GM19351 (cell line): ENCODE measurements around the gene PAIP1.
A peak's percentile ranks its signal among the peaks of the same experiment; 100 is the strongest.
"Not testable (repeated sequence)": the region's sequence is repeated elsewhere in the genome, so short reads cannot be mapped to it uniquely, and the experiment has no call there.

Source experiments
- ATAC-seq: cut with Tn5 transposase; IDR thresholded peaks from one replicate; pipeline ENCODE4 v1.9.1; 2021; ENCODE audit warnings: mild to moderate bottlenecking, moderate library complexity; ENCODE audit not compliant: unreplicated experiment

The PAIP1 gene

GRCh38 chr5:43571237-43571636 lies 14.4 kb upstream of the PAIP1 start:
- ATAC-seq: no peak

- ATAC-seq: no peak
Measured at GRCh38 chr5:43570450-43571158, 13.7 kb upstream of the PAIP1 start.

DNA sequence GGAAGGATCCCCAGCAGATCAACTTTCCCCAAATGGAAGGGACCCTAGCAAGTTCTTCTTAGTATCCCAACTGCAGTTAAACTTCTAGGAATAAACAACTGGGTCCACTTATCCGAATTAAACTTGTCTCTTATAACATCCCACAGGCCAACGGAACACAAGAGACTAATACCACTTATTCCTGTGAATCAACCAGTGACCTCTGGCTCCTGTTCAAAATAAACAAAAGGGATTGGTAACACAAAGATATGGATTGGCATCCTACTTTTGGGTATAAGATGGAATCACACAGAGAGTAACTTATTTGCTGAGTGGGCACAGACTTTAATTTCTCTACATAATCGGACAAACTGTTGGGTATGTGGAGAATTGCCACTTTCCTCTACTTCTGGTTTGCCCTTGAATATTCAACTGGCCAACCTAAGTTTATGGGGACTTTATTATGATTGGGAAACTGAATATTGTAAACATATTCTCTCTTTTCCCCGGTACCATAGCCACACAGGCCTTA lies 12.4 kb upstream of the PAIP1 start:
- ATAC-seq: no peak

DNA sequence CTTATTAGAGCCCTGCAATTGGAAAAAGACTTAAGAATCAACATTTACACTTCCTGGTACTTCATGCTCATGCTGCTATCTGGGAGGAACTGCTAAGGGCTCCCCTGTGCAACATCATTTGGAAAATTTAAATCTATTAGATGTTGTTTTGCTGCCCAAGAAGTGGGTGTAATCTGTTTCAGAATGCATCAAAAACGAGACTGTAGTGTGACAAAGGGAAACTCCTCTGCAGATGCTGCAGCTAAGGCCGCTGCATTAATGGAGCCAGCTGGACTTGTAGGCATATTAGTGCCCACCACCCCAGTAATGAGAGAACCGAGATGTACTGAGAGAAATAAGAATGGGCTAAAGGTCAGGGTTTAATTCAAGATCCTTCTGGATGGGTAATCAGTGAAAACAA lies 11.1 kb upstream of the PAIP1 start:
- ATAC-seq: no peak

- no peak for ATAC-seq
Measured at GRCh38 chr5:43565043-43565442, 8.2 kb upstream of the PAIP1 start.

GRCh38 chr5:43564289-43564850 lies 7.5 kb upstream of the PAIP1 start:
- no peak for ATAC-seq

DNA sequence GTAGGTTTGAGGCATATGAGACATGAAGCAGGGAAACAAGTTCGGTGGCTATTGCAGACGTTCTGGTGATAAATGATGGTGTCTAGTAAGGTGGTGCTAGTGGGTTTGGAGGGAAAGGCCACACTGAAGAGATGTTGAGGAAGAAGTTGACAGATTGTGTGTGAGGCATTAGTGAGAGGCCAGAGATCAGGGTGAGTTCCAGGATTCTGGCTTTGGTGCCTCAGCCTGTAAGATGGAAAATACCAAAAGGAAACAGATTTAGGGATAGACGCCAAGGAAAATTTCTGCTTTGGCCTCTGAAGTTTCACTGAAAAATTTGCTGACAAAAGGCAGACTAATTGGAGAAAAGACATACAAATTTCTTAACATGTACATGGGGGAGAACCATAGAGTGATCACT lies 6.4 kb upstream of the PAIP1 start:
- ATAC-seq: no peak

- no peak for ATAC-seq
Measured at GRCh38 chr5:43561356-43561755, 4.5 kb upstream of the PAIP1 start.

GRCh38 chr5:43560128-43560527 lies 3.3 kb upstream of the PAIP1 start:
- no peak for ATAC-seq

- peak; percentile 86 for ATAC-seq
Measured at GRCh38 chr5:43556607-43556856, 345 bp downstream of the PAIP1 start.

DNA sequence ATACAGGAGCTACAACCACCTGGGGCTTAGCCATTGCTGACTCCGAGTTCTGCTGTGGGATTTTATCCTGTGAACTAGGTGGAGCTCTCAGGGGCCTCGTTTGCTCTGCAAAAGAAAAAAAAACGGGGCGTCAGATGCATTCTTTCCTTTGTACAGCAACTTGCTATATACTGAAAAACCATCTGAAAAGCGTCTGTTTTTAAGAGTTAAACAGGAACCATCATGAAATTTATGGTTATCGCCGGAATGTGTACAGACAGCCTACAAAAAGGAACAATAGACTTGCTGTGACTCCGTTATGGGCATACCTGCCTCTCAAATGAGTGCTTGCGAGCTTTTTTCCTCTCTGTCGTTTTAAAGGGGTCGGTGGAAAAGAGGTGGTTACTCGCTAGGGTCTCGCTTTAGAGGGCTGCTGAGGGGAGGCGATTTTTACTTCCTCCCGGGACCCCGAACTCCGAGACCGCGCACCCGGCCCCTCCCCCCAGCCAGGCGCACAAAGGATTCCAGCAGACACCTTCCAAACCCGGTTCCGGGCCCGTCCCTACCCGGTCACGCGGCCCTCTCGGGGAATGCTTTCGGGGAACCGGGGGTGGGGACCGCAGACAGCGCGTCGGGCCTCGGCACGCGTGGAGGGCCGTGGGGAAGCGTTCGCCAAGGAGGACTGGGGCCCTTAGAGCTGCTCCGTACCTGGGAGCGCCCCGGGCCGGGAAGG lies 826 bp downstream of the PAIP1 start:
- ATAC-seq: peak; percentile 3

GRCh38 chr5:43554497-43554896 lies 2.4 kb downstream of the PAIP1 start:
- no peak for ATAC-seq

DNA sequence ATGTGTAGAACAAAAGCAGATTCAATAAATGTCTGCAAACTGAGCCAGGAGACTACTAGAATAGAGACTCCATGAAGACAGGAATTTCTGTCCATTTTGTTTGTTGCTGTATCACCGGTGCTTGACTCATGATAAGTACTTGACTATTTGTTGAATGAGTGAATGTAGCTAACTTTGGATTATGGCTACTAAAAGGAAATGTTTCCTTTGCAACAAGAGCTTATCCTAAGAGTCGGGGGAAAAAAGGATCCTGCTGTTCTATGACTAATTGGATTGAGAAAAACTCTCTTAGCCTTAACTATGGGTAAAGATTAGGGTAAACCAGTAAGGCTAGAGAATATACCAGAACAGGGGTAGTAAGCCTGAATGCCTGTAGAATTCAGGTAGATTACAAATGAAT lies 3.5 kb downstream of the PAIP1 start:
- no peak for ATAC-seq

- no peak for ATAC-seq
Measured at GRCh38 chr5:43551731-43552130, 5.1 kb downstream of the PAIP1 start.

DNA sequence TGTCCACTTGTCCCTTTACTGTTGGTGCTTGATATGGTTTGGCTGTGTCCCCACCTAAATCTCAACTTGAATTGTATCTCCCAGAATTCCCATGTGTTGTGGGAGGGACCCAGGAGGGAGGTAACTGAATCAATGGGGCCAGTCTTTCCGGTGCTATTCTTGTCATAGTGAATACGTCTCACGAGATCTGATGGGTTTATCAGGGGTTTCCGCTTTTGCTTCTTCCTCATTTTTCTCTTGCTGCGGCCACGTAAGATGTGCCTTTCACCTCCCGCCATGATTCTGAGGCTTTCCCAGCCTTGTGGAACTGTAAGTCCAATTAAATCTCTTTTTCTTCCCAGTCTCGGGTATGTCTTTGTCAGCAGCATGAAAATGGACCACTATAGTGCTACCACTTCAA lies 7.6 kb downstream of the PAIP1 start:
- ATAC-seq: not testable (repeated sequence)

- no peak for ATAC-seq
Measured at GRCh38 chr5:43548358-43548757, 8.5 kb downstream of the PAIP1 start.

DNA sequence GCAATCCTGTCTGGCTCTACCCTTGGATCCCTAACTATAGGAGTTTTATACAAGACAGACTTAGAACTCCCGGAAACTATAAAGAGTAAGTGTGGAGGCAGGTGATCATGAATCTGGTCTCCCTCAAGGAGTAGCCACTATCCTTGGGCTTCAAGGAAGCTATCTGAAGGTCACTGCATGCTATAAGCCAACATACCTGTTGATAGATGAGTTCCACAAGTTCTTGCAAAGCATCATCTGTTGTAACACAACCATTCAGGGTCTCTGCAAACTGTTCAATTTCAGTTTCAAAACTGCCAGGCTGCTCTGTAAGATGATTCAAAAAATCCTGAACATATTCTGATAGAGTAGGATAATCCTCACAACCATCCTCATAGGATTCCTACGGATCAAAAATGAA lies 9.3 kb downstream of the PAIP1 start:
- ATAC-seq: no peak

- ATAC-seq: no peak
Measured at GRCh38 chr5:43543434-43543833, 13.4 kb downstream of the PAIP1 start.

DNA sequence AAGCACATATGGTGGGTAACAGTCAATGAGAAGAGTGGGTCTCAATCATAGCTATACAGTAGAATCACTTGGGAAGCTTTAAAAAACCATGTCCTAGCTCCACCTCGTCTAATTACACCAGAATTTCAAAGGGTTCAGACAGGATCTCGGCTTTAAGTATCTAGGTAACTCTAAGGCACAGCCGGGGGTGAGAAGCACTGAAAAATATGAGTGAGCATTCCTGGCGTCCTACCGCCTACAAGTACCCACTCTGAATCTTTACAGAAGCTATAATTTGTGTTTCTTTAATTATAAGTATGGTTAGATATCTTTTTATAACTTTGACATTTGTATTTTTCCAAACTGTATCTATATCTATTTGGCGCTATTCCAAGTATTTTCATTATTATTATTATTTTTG lies 16.1 kb downstream of the PAIP1 start:
- ATAC-seq: no peak

DNA sequence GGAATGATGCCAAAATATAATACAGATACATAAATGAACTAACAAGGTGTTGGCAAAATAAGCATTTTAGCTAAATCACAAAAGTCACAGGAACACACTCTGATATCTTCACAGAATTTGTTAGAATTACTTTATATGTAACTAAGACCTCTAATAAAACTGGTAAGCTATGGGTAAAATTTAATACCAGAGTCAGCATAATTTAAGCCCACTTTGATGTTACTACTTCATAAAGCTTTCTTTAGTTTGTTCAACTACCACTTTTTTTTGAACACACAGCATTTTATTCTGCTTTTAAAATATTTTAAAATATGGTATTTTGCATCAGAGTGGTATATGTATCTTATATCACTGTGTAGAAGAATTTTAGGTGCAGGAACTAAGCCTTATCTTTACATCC lies 19.9 kb downstream of the PAIP1 start:
- ATAC-seq: no peak

DNA sequence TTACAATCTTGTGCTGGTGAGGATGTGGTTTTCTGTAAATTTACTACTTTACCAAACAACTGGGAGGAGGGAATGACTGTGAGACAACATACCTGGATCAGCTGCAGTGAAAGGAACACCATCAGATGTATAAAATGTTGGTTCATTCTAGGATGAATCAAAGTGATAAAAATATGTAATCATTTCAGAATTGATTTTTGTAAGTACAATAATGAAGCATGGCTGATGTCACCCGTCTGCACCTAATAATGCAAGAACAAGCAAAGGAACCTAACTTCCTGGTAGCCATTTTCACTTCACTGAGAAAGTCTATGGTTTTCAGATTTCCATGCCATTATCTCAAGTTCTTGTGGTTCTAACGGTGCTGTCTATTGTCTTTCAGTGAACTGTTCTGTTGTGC lies 23.2 kb downstream of the PAIP1 start:
- no peak for ATAC-seq

GRCh38 chr5:43530648-43531047 lies 26.2 kb downstream of the PAIP1 start:
- no peak for ATAC-seq
